T-helper 1 cell treated with Interleukin-12 subunit alpha and Interleukin-12 subunit beta and Interleukin-4 antibody, amounts not matched to agents 30 μg/mL and 1 μg/mL, for 36 hours (primary cell): ENCODE results near the gene LGALS13.
"Not testable (repeated sequence)": the region's sequence is repeated elsewhere in the genome, so short reads cannot be mapped to it uniquely, and the experiment has no call there.

ENCODE experiments used
- H3K27ac Mint-ChIP-seq: one replicate; pipeline ENCODE4 v1.8.0; 2021; ENCODE audit warnings: mild to moderate bottlenecking, mixed read lengths
- H3K27me3 Mint-ChIP-seq: one replicate; pipeline ENCODE4 v1.8.0; 2021; ENCODE audit warnings: low read depth, mixed read lengths
- H3K36me3 Mint-ChIP-seq: one replicate; pipeline ENCODE4 v1.8.0; 2021; ENCODE audit warnings: low read depth, mixed read lengths
- H3K4me1 Mint-ChIP-seq: one replicate; pipeline ENCODE4 v1.8.0; 2021; ENCODE audit warnings: low read depth, mixed read lengths
- H3K4me3 Mint-ChIP-seq: one replicate; pipeline ENCODE4 v1.8.0; 2021; ENCODE audit warnings: mild to moderate bottlenecking, moderate library complexity, mixed read lengths
- H3K9me3 Mint-ChIP-seq: one replicate; pipeline ENCODE4 v1.8.0; 2021; ENCODE audit warnings: mixed read lengths

LGALS13 gene

GRCh38 chr19:39592381-39592780 is 9.9 kb upstream of the LGALS13 start:
- peaks cover 4% of the 10 kb centered on the region for H3K27me3 Mint-ChIP-seq
- H3K4me3 Mint-ChIP-seq = no peak overlapping the region
- H3K4me1 Mint-ChIP-seq = no peaks in the 10 kb centered on the region
- no peaks in the 10 kb centered on the region for H3K9me3 Mint-ChIP-seq
- no peaks in the 10 kb centered on the region for H3K36me3 Mint-ChIP-seq
- H3K27ac Mint-ChIP-seq = no peak overlapping the region

- H3K27ac Mint-ChIP-seq = no peak overlapping the region
- peaks cover 5% of the 10 kb centered on the region for H3K9me3 Mint-ChIP-seq
- H3K36me3 Mint-ChIP-seq = no peaks in the 10 kb centered on the region
- peaks cover 8% of the 10 kb centered on the region for H3K27me3 Mint-ChIP-seq
- no peak overlapping the region for H3K4me3 Mint-ChIP-seq
- H3K4me1 Mint-ChIP-seq = no peaks in the 10 kb centered on the region
Observed at GRCh38 chr19:39595950-39596349, 6.4 kb upstream of the LGALS13 start.

GRCh38 chr19:39596911-39597310 is 5.4 kb upstream of the LGALS13 start:
- no peak overlapping the region for H3K4me3 Mint-ChIP-seq
- H3K27me3 Mint-ChIP-seq = peaks cover 10% of the 10 kb centered on the region

GRCh38 chr19:39599116-39599515 is 3.2 kb upstream of the LGALS13 start:
- Mint-ChIP-seq H3K9me3 (peaks cover 5% of the 10 kb centered on the region), H3K27me3 (peaks cover 9% of the 10 kb centered on the region), H3K4me3 (no peak overlapping the region), H3K27ac (no peak overlapping the region), H3K36me3 (no peaks in the 10 kb centered on the region), H3K4me1 (no peaks in the 10 kb centered on the region)

More at GRCh38 chr19:39596911-39597310, 5.4 kb upstream of the LGALS13 start:
- no peaks in the 10 kb centered on the region for H3K4me1 Mint-ChIP-seq
- H3K36me3 Mint-ChIP-seq = no peaks in the 10 kb centered on the region
- H3K27ac Mint-ChIP-seq = no peak overlapping the region
- H3K9me3 Mint-ChIP-seq = peaks cover 5% of the 10 kb centered on the region

- H3K27ac Mint-ChIP-seq = no peak overlapping the region
- no peak overlapping the region for H3K4me3 Mint-ChIP-seq
- no peaks in the 10 kb centered on the region for H3K9me3 Mint-ChIP-seq
- H3K36me3 Mint-ChIP-seq = no peaks in the 10 kb centered on the region
- H3K27me3 Mint-ChIP-seq = peaks cover 9% of the 10 kb centered on the region
- no peaks in the 10 kb centered on the region for H3K4me1 Mint-ChIP-seq
Observed at GRCh38 chr19:39603825-39604224, 1.5 kb downstream of the LGALS13 start.

GRCh38 chr19:39607021-39607420 is 4.7 kb downstream of the LGALS13 start:
- Mint-ChIP-seq H3K27ac (no peak overlapping the region), H3K4me3 (no peak overlapping the region), H3K9me3 (no peaks in the 10 kb centered on the region), H3K27me3 (no peaks in the 10 kb centered on the region), H3K36me3 (no peaks in the 10 kb centered on the region), H3K4me1 (no peaks in the 10 kb centered on the region)

- Mint-ChIP-seq H3K4me1 (no peaks in the 10 kb centered on the region), H3K27me3 (no peaks in the 10 kb centered on the region), H3K27ac (no peak overlapping the region), H3K9me3 (peaks cover 3% of the 10 kb centered on the region), H3K4me3 (no peak overlapping the region), H3K36me3 (no peaks in the 10 kb centered on the region)
Observed at GRCh38 chr19:39607561-39607960, 5.2 kb downstream of the LGALS13 start.

- Mint-ChIP-seq H3K9me3 (peaks cover 14% of the 10 kb centered on the region), H3K27me3 (no peaks in the 10 kb centered on the region), H3K4me1 (no peaks in the 10 kb centered on the region), H3K36me3 (no peaks in the 10 kb centered on the region), H3K27ac (no peak overlapping the region), H3K4me3 (no peak overlapping the region)
Observed at GRCh38 chr19:39613597-39613996, 11.3 kb downstream of the LGALS13 start.

- no peaks in the 10 kb centered on the region for H3K4me1 Mint-ChIP-seq
- no peak overlapping the region for H3K27ac Mint-ChIP-seq
- peaks cover 31% of the 10 kb centered on the region for H3K27me3 Mint-ChIP-seq
- peaks cover 9% of the 10 kb centered on the region for H3K9me3 Mint-ChIP-seq
- no peaks in the 10 kb centered on the region for H3K36me3 Mint-ChIP-seq
- H3K4me3 Mint-ChIP-seq = no peak overlapping the region
Observed at GRCh38 chr19:39617745-39618144, 15.4 kb downstream of the LGALS13 start.

- no peak overlapping the region for H3K4me3 Mint-ChIP-seq
- no peaks in the 10 kb centered on the region for H3K9me3 Mint-ChIP-seq
- no peaks in the 10 kb centered on the region for H3K4me1 Mint-ChIP-seq
- H3K27me3 Mint-ChIP-seq = peaks cover 34% of the 10 kb centered on the region
- no peaks in the 10 kb centered on the region for H3K36me3 Mint-ChIP-seq
- no peak overlapping the region for H3K27ac Mint-ChIP-seq
Observed at GRCh38 chr19:39623946-39624345, 21.6 kb downstream of the LGALS13 start.

GRCh38 chr19:39627631-39628030 is 25.3 kb downstream of the LGALS13 start:
- not testable (repeated sequence) for H3K9me3 Mint-ChIP-seq, H3K27me3 Mint-ChIP-seq, H3K36me3 Mint-ChIP-seq, H3K4me3 Mint-ChIP-seq, H3K27ac Mint-ChIP-seq, H3K4me1 Mint-ChIP-seq

- no peak overlapping the region for H3K27ac Mint-ChIP-seq
- H3K27me3 Mint-ChIP-seq = peaks cover 14% of the 10 kb centered on the region
- no peaks in the 10 kb centered on the region for H3K36me3 Mint-ChIP-seq
- no peak overlapping the region for H3K4me3 Mint-ChIP-seq
- H3K4me1 Mint-ChIP-seq = peaks cover 2% of the 10 kb centered on the region
- H3K9me3 Mint-ChIP-seq = no peaks in the 10 kb centered on the region
Observed at GRCh38 chr19:39631178-39631577, 28.9 kb downstream of the LGALS13 start.

- Mint-ChIP-seq H3K4me3 (no peak overlapping the region), H3K27ac (no peak overlapping the region), H3K4me1 (peaks cover 2% of the 10 kb centered on the region), H3K9me3 (no peaks in the 10 kb centered on the region), H3K27me3 (peaks cover 18% of the 10 kb centered on the region), H3K36me3 (no peaks in the 10 kb centered on the region)
Observed at GRCh38 chr19:39631626-39632025, 29.3 kb downstream of the LGALS13 start.

- Mint-ChIP-seq H3K36me3 (no peaks in the 10 kb centered on the region), H3K27me3 (peaks cover 32% of the 10 kb centered on the region), H3K4me1 (no peaks in the 10 kb centered on the region)
Observed at GRCh38 chr19:39637891-39638290, 35.6 kb downstream of the LGALS13 start.

GRCh38 chr19:39641773-39642172 is 39.4 kb downstream of the LGALS13 start:
- H3K4me3 Mint-ChIP-seq = no peak overlapping the region
- no peak overlapping the region for H3K27ac Mint-ChIP-seq
- H3K27me3 Mint-ChIP-seq = peaks cover 19% of the 10 kb centered on the region
- no peaks in the 10 kb centered on the region for H3K36me3 Mint-ChIP-seq
- H3K9me3 Mint-ChIP-seq = no peaks in the 10 kb centered on the region
- no peaks in the 10 kb centered on the region for H3K4me1 Mint-ChIP-seq

More at GRCh38 chr19:39637891-39638290, 35.6 kb downstream of the LGALS13 start:
- Mint-ChIP-seq H3K9me3 (no peaks in the 10 kb centered on the region), H3K4me3 (no peak overlapping the region), H3K27ac (no peak overlapping the region)

- H3K4me1 Mint-ChIP-seq = no peaks in the 10 kb centered on the region
- H3K9me3 Mint-ChIP-seq = no peaks in the 10 kb centered on the region
- H3K27me3 Mint-ChIP-seq = peaks cover 11% of the 10 kb centered on the region
- no peak overlapping the region for H3K27ac Mint-ChIP-seq
- H3K36me3 Mint-ChIP-seq = no peaks in the 10 kb centered on the region
- no peak overlapping the region for H3K4me3 Mint-ChIP-seq
Observed at GRCh38 chr19:39643591-39643990, 41.3 kb downstream of the LGALS13 start.
